SU-DHL-6 (cell line): ENCODE results near the gene TRPM2.

Experiments
- H2AFZ ChIP-seq: fragments of 200-600 bp; sonication (generic); 2 replicates; pipeline ENCODE4 v1.6.1; 2014; ENCODE audit warnings: low read depth, mild to moderate bottlenecking, moderate library complexity, mixed read lengths, antibody characterized with exemption, low read length; ENCODE audit not compliant: severe bottlenecking
- H3F3A ChIP-seq: fragments of 200-600 bp; shearing (Covaris generic); 2 replicates; pipeline ENCODE4 v1.6.0; 2016; ENCODE audit warnings: antibody characterized with exemption, mild to moderate bottlenecking; ENCODE audit not compliant: insufficient read depth
- H3K27ac ChIP-seq: fragments of 200-600 bp; sonication (generic); 2 replicates; pipeline ENCODE4 v1.5.1; 2016; ENCODE audit warnings: low read depth, mild to moderate bottlenecking, low read length, moderate library complexity, mixed read lengths
- H3K27me3 ChIP-seq: fragments of 200-600 bp; sonication (generic), shearing (Covaris generic); 2 replicates; pipeline ENCODE4 v1.6.0; 2014; ENCODE audit warnings: mild to moderate bottlenecking, low read length
- H3K36me3 ChIP-seq: fragments of 200-600 bp; sonication (generic); 2 replicates; pipeline ENCODE4 v1.6.1; 2014; ENCODE audit warnings: mild to moderate bottlenecking, low read length, mixed read lengths
- H3K4me2 ChIP-seq: fragments of 300-600, 200-600 bp; shearing (Covaris generic), sonication (generic); 2 replicates; pipeline ENCODE4 v1.6.0; 2014; ENCODE audit warnings: low read length, low read depth, mild to moderate bottlenecking; ENCODE audit not compliant: poor library complexity, severe bottlenecking
- H3K4me3 ChIP-seq: fragments of 200-600 bp; sonication (generic); 2 replicates; pipeline ENCODE4 v1.5.1; 2014; ENCODE audit warnings: antibody characterized with exemption, low read length, mild to moderate bottlenecking, mixed read lengths; ENCODE audit not compliant: insufficient read depth, poor library complexity, severe bottlenecking
- H3K79me2 ChIP-seq: fragments of 200-600 bp; sonication (generic); 2 replicates; pipeline ENCODE4 v1.6.1; 2014; ENCODE audit warnings: mild to moderate bottlenecking, low read length, moderate library complexity; ENCODE audit not compliant: insufficient read depth
- H3K9ac ChIP-seq: fragments of 200-600 bp; sonication (generic); 2 replicates; pipeline ENCODE4 v1.7.0; 2014; ENCODE audit warnings: mild to moderate bottlenecking, low read length
- H3K9me2 ChIP-seq: fragments of 200-600 bp; sonication (generic); replicated peaks from 2 replicates; pipeline ENCODE4 v1.6.1; 2014; ENCODE audit warnings: low read length; ENCODE audit not compliant: insufficient read depth
- H3K9me3 ChIP-seq: fragments of 200-600 bp; sonication (generic); 2 replicates; pipeline ENCODE4 v1.6.1; 2014; ENCODE audit warnings: low read length, mixed read lengths; ENCODE audit not compliant: insufficient read depth
- H4K20me1 ChIP-seq: fragments of 200-600 bp; sonication (generic); 2 replicates; pipeline ENCODE4 v1.6.1; 2014; ENCODE audit warnings: low read depth, mild to moderate bottlenecking, antibody characterized with exemption, low read length, moderate library complexity, mixed read lengths
- EZH2phosphoT487 ChIP-seq: fragments of 200-600 bp; sonication (generic), shearing (Covaris generic); conservative IDR thresholded peaks from 2 replicates; pipeline ENCODE4 v1.6.1; 2018; ENCODE audit warnings: mild to moderate bottlenecking, antibody characterized with exemption, low read length, moderate library complexity, mixed read lengths
- TF ChIP-seq, protein P1 (sequence below): fragments of 200-600 bp; sonication (generic); IDR thresholded peaks from one replicate; pipeline ENCODE4 v1.5.1; 2017; ENCODE audit warnings: antibody characterized with exemption, mild to moderate bottlenecking, low read length, moderate library complexity; ENCODE audit not compliant: insufficient read depth, poor library complexity, severe bottlenecking

Gene TRPM2

DNA sequence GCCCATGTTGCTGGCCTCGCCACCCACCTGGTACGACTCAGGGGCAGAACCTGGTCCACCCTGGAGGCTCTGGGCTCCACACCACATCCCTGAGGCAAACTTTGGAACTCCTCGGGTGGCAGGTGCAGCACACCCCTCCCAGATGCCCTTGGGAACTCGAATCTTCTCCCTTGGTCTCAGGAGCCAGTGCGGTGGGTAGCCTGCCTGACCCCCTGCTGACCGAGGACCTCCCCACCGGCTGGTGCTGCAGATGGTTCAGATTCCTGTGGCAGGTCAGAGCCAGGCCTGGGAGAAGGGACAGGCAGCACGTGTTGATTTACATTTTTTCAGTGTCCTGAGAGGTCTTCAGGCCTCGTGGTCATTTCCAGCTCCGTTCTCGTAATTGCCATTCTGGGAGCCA, 7.9 kb upstream of the TRPM2 start:
- no peaks in the 10 kb centered on the region for H3K79me2 ChIP-seq

DNA sequence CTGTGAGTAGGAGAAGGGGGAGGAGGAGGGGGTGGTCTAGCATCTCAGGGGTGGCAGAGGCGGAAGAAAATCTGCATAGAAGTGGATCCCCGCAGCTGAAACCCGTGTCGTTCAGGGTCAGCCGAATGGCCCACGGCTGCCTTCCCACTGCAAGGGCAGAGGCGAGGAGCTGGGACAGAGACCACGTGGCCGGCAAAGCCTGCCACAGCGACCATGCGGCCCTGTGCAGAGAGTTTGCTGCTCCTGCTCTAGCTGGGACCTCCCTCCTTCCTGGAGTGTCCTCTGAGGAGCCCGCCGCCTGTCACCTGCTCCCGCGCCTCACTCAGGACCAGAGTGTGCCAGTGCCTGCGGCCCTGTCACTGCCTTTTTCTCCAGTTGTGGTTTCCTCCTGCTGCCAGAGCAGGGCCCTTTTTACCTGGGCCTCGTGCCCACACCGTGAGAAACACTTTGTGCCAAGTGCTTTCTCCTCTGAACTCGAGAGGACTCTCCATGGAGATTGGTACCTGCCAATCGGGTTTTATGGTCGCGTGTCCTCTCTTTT, 5.4 kb upstream of the TRPM2 start:
- TF ChIP-seq, protein P1, sequence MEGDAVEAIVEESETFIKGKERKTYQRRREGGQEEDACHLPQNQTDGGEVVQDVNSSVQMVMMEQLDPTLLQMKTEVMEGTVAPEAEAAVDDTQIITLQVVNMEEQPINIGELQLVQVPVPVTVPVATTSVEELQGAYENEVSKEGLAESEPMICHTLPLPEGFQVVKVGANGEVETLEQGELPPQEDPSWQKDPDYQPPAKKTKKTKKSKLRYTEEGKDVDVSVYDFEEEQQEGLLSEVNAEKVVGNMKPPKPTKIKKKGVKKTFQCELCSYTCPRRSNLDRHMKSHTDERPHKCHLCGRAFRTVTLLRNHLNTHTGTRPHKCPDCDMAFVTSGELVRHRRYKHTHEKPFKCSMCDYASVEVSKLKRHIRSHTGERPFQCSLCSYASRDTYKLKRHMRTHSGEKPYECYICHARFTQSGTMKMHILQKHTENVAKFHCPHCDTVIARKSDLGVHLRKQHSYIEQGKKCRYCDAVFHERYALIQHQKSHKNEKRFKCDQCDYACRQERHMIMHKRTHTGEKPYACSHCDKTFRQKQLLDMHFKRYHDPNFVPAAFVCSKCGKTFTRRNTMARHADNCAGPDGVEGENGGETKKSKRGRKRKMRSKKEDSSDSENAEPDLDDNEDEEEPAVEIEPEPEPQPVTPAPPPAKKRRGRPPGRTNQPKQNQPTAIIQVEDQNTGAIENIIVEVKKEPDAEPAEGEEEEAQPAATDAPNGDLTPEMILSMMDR, result no peak
- no peak for TF ChIP-seq EZH2phosphoT487
- Histone ChIP-seq H3K9me2 (no peaks in the 10 kb centered on the region), H3K4me2 (no peak overlapping the region), H3K27me3 (no peaks in the 10 kb centered on the region), H3K79me2 (no peaks in the 10 kb centered on the region), H3F3A (no peaks in the 10 kb centered on the region), H3K9me3 (no peaks in the 10 kb centered on the region), H3K27ac (no peak overlapping the region), H3K36me3 (no peaks in the 10 kb centered on the region), H4K20me1 (no peaks in the 10 kb centered on the region), H3K9ac (no peak overlapping the region), H3K4me3 (no peak overlapping the region), H2AFZ (no peak overlapping the region)

More for the DNA sequence above, 7.9 kb upstream of the TRPM2 start:
- H3K27ac ChIP-seq, result no peak overlapping the region
- no peak overlapping the region for H2AFZ ChIP-seq
- no peaks in the 10 kb centered on the region for H3K36me3 ChIP-seq
- no peak overlapping the region for H3K4me2 ChIP-seq
- no peaks in the 10 kb centered on the region for H3K9me3 ChIP-seq
- H3K27me3 ChIP-seq, result no peaks in the 10 kb centered on the region
- no peak overlapping the region for H3K4me3 ChIP-seq
- no peaks in the 10 kb centered on the region for H3K9me2 ChIP-seq
- no peaks in the 10 kb centered on the region for H4K20me1 ChIP-seq
- H3K9ac ChIP-seq, result no peak overlapping the region
- TF ChIP-seq EZH2phosphoT487, result no peak
- TF ChIP-seq, protein P1, result no peak
- no peaks in the 10 kb centered on the region for H3F3A ChIP-seq

DNA sequence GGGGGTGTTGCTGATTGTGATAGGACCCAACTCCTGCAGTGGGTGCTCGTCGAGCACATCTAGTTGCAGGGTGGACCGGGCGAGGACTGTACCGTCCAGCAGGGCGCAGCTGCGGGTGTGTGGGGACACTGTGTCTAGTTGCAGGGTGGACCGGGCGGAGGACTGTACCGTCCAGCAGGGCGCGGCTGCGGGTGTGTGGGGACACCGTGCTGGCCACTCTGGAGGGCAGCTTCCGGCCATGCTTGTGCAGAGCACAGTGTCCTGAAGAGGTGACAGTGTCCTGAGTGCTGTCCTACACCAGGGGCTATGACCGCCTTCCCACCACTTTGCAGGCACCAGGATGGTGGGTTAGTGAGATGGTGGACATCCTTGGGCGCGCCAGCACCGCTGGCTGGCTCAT, 4.6 kb upstream of the TRPM2 start:
- no peak overlapping the region for H2AFZ ChIP-seq
- H3K27me3 ChIP-seq, result no peaks in the 10 kb centered on the region
- H3K4me3 ChIP-seq, result no peak overlapping the region
- H3F3A ChIP-seq, result no peaks in the 10 kb centered on the region
- no peaks in the 10 kb centered on the region for H4K20me1 ChIP-seq
- H3K79me2 ChIP-seq, result no peaks in the 10 kb centered on the region
- H3K9ac ChIP-seq, result no peak overlapping the region
- H3K27ac ChIP-seq, result no peak overlapping the region
- TF ChIP-seq, protein P1, result no peak
- no peak for TF ChIP-seq EZH2phosphoT487
- no peaks in the 10 kb centered on the region for H3K9me3 ChIP-seq
- no peak overlapping the region for H3K4me2 ChIP-seq
- H3K9me2 ChIP-seq, result no peaks in the 10 kb centered on the region
- no peaks in the 10 kb centered on the region for H3K36me3 ChIP-seq
